HG03108 (cell line): Measurements from ENCODE around the gene BROX.

ENCODE experiments used
- ATAC-seq: cut with Tn5 transposase; IDR thresholded peaks from one replicate; pipeline ENCODE4 v1.9.1; 2021; ENCODE audit warnings: moderate library complexity; ENCODE audit not compliant: unreplicated experiment

Gene BROX

GRCh38 chr1:222772996-222773379 is 60.6 kb downstream of the BROX start:
- ATAC-seq, result peak; percentile 79

DNA sequence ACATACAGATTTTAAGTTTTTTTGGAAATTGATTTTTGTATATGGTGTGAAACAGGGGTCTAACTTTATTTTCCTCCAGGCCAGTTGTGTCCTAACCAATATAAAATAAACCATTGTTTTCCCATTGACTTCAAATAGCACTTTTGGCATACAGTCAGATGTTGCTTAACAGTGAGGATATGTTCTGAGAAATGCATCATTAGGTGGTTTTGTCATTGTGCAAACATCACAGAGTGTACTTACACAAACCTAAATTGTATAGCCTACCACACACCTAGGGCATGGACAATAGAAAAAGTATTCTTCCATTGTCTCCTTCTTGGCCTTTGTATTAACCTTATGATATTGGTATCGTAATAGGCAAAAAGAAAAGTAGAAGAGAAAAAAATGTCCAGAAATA is 65.1 kb downstream of the BROX start:
- no peak for ATAC-seq

GRCh38 chr1:222777977-222778376 is 65.6 kb downstream of the BROX start:
- ATAC-seq, result no peak

GRCh38 chr1:222781251-222781650 is 68.9 kb downstream of the BROX start:
- no peak for ATAC-seq

- ATAC-seq, result no peak
Observed at GRCh38 chr1:222783051-222783450, 70.7 kb downstream of the BROX start.

DNA sequence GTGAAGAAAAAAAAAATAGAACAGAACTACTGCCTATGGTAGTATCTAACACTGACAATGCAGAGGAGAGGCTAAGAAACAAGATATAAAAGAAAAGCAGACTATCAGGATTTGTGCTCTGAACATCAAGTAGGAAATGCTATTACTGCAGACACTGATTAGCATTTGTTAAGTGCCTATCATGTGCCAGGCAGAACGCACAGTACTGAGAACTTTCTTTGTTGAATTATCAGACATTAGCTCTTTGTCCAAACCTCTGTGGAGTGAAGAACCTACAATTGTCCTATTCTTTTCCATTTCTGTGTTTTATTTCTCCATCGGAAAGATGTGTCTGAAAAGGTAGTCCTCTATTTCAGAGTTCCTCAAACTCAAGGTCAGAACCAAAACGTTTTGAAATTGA is 72.0 kb downstream of the BROX start:
- no peak for ATAC-seq
